ENCODE measurements around the gene CST5. TPM values are rescaled to one million over a fixed set of nuclear protein-coding genes. Genes with fewer than 3 reads are reported as not detected.
A peak's percentile ranks its signal among the peaks of the same experiment; 100 is the strongest.

The CST5 gene
- total and polyA plus RNA-seq, 2 experiments from 2014 or later: 0.68 to 1.3 TPM

- DNase-seq (ENCODE audit: low spot score): peak; percentile 4
- no peak overlapping the region for H3K4me3 ChIP-seq
- H3K27ac ChIP-seq: no peak overlapping the region
- H3K9me2 ChIP-seq (replicated peaks; ENCODE audit: insufficient read depth): no peaks in the 10 kb centered on the region
- H3K9me3 ChIP-seq (ENCODE audit: low read depth): no peaks in the 10 kb centered on the region
- H3K4me1 ChIP-seq (ENCODE audit: insufficient read depth): no peaks in the 10 kb centered on the region
- WGBS (ENCODE audit: low lambda C conversion rate, missing lambda C conversion rate): 60% methylated on average over 5 of the region's 5 CpGs
- no peaks in the 10 kb centered on the region for H3K36me3 ChIP-seq (replicated peaks; ENCODE audit: insufficient read depth, low read depth)
- peaks cover 3% of the 10 kb centered on the region for H3K27me3 ChIP-seq
- no peaks in the 10 kb centered on the region for H4K20me1 ChIP-seq (ENCODE audit: insufficient read depth, poor library complexity, severe bottlenecking)
- TF ChIP-seq EZH2 (IDR thresholded peaks at IDR 0.05; ENCODE audit: borderline replicate concordance) (no peak), CTCF (IDR thresholded peaks at IDR 0.05; ENCODE audit: poor library complexity) (no peak), EZH2phosphoT487 (IDR thresholded peaks at IDR 0.05; ENCODE audit: low read depth, severe bottlenecking, unreplicated experiment) (no peak)
- no peaks in the 10 kb centered on the region for H3K79me2 ChIP-seq
- H3K4me2 ChIP-seq: no peak overlapping the region
- no peak overlapping the region for H2AFZ ChIP-seq
These were observed 41.1 kb upstream of the CST5 start for GRCh38 chr20:23920408-23921325.

GRCh38 chr20:23918896-23919295 lies 39.3 kb upstream of the CST5 start:
- Histone ChIP-seq H3K4me3 (no peak overlapping the region), H3K27ac (no peak overlapping the region), H3K36me3 (replicated peaks; ENCODE audit: insufficient read depth, low read depth) (no peaks in the 10 kb centered on the region), H3K79me2 (no peaks in the 10 kb centered on the region), H3K27me3 (peaks cover 3% of the 10 kb centered on the region), H2AFZ (no peak overlapping the region), H4K20me1 (ENCODE audit: insufficient read depth, poor library complexity, severe bottlenecking) (no peaks in the 10 kb centered on the region), H3K9me2 (replicated peaks; ENCODE audit: insufficient read depth) (no peaks in the 10 kb centered on the region), H3K4me1 (ENCODE audit: insufficient read depth) (no peaks in the 10 kb centered on the region), H3K4me2 (no peak overlapping the region), H3K9me3 (ENCODE audit: low read depth) (no peaks in the 10 kb centered on the region)
- WGBS (ENCODE audit: low lambda C conversion rate, missing lambda C conversion rate): 95% methylated on average over 2 of the region's 4 CpGs
- TF ChIP-seq EZH2 (IDR thresholded peaks at IDR 0.05; ENCODE audit: borderline replicate concordance) (no peak), CTCF (IDR thresholded peaks at IDR 0.05; ENCODE audit: poor library complexity) (no peak)
- no peak for DNase-seq (ENCODE audit: low spot score)

GRCh38 chr20:23918101-23918862 lies 38.7 kb upstream of the CST5 start:
- Histone ChIP-seq H2AFZ (no peak overlapping the region), H3K36me3 (replicated peaks; ENCODE audit: insufficient read depth, low read depth) (no peaks in the 10 kb centered on the region), H3K4me1 (ENCODE audit: insufficient read depth) (no peaks in the 10 kb centered on the region), H3K4me3 (no peak overlapping the region), H3K27ac (no peak overlapping the region), H4K20me1 (ENCODE audit: insufficient read depth, poor library complexity, severe bottlenecking) (no peaks in the 10 kb centered on the region), H3K27me3 (peaks cover 3% of the 10 kb centered on the region), H3K9me2 (replicated peaks; ENCODE audit: insufficient read depth) (no peaks in the 10 kb centered on the region), H3K4me2 (no peak overlapping the region), H3K9me3 (ENCODE audit: low read depth) (no peaks in the 10 kb centered on the region), H3K79me2 (no peaks in the 10 kb centered on the region)
- DNase-seq (ENCODE audit: low spot score): no peak
- 83% methylated on average over 10 of the region's 11 CpGs for WGBS (ENCODE audit: low lambda C conversion rate, missing lambda C conversion rate)
- TF ChIP-seq EZH2phosphoT487 (IDR thresholded peaks at IDR 0.05; ENCODE audit: low read depth, severe bottlenecking, unreplicated experiment) (no peak), EZH2 (IDR thresholded peaks at IDR 0.05; ENCODE audit: borderline replicate concordance) (no peak), CTCF (IDR thresholded peaks at IDR 0.05; ENCODE audit: poor library complexity) (no peak)
